GM10847 (cell line): ENCODE results near the gene HNF4A.

ENCODE experiments used
- POLR2A ChIP-seq: IDR thresholded peaks from 2 replicates; pipeline ENCODE4 v1.6.1; 2011; ENCODE audit not compliant: insufficient read length; ENCODE audit errors: extremely low read depth

The HNF4A gene

GRCh38 chr20:44405785-44406571 lies 50.5 kb downstream of the HNF4A start:
- TF ChIP-seq POLR2A = no peak

- no peak for TF ChIP-seq POLR2A
Measured at GRCh38 chr20:44406572-44407137, 51.2 kb downstream of the HNF4A start.

GRCh38 chr20:44407402-44408184 lies 52.1 kb downstream of the HNF4A start:
- TF ChIP-seq POLR2A = no peak

GRCh38 chr20:44409132-44409600 lies 53.7 kb downstream of the HNF4A start:
- TF ChIP-seq POLR2A = no peak

GRCh38 chr20:44410583-44411019 lies 55.1 kb downstream of the HNF4A start:
- no peak for TF ChIP-seq POLR2A

GRCh38 chr20:44411020-44411756 lies 55.7 kb downstream of the HNF4A start:
- TF ChIP-seq POLR2A = no peak

- TF ChIP-seq POLR2A = no peak
Measured at GRCh38 chr20:44411757-44412401, 56.4 kb downstream of the HNF4A start.

- no peak for TF ChIP-seq POLR2A
Measured at GRCh38 chr20:44412402-44413144, 57.1 kb downstream of the HNF4A start.

GRCh38 chr20:44413575-44414345 lies 58.3 kb downstream of the HNF4A start:
- no peak for TF ChIP-seq POLR2A

GRCh38 chr20:44414346-44414714 lies 58.8 kb downstream of the HNF4A start:
- no peak for TF ChIP-seq POLR2A

- TF ChIP-seq POLR2A = no peak
Measured at GRCh38 chr20:44414808-44415207, 59.3 kb downstream of the HNF4A start.

GRCh38 chr20:44415833-44416715 lies 60.6 kb downstream of the HNF4A start:
- no peak for TF ChIP-seq POLR2A

- no peak for TF ChIP-seq POLR2A
Measured at GRCh38 chr20:44418069-44418905, 62.8 kb downstream of the HNF4A start.
